ENCODE results near the gene WDR86. TPM values are rescaled to one million over a fixed set of nuclear protein-coding genes. Genes with fewer than 3 reads are reported as not detected.

WDR86 gene
- total RNA-seq, 4 donors from 2014 or later: 5.4 to 11.8 (median 9.6) TPM

GRCh38 chr7:151451156-151451555, 41.3 kb upstream of the WDR86 start:
- Histone ChIP-seq H3K4me3 (no peak overlapping the region), H3K27me3 (no peaks in the 10 kb centered on the region), H3K9me3 (no peaks in the 10 kb centered on the region), H3K36me3 (no peaks in the 10 kb centered on the region), H3K4me1 (peaks cover 6 to 14% (median 12%) of the 10 kb centered on the region in 4 donors), H3K27ac (replicated peaks in 1 of 4) (no peak overlapping the region)
- no peak for DNase-seq (ENCODE audit: extremely low spot score)
- WGBS: 91% methylated on average over 5 of the region's 5 CpGs
- intact Hi-C loops (cut with DNase I): no loop called here
- no peak for TF ChIP-seq CTCF (IDR thresholded peaks at IDR 0.05)
- TF ChIP-seq POLR2A (IDR thresholded peaks at IDR 0.05; ENCODE audit: low read depth): no peak
- no peak for TF ChIP-seq EP300 (IDR thresholded peaks at IDR 0.05)
- no peak for TF ChIP-seq POLR2AphosphoS5 (IDR thresholded peaks at IDR 0.05)

- no peak for TF ChIP-seq EP300 (IDR thresholded peaks at IDR 0.05)
- TF ChIP-seq CTCF (IDR thresholded peaks at IDR 0.05): no peak
- no peak for TF ChIP-seq POLR2AphosphoS5 (IDR thresholded peaks at IDR 0.05)
- no peak for TF ChIP-seq POLR2A (IDR thresholded peaks at IDR 0.05; ENCODE audit: low read depth)
- Histone ChIP-seq H3K4me1 (peaks cover 6 to 14% (median 12%) of the 10 kb centered on the region in 4 donors), H3K27ac (replicated peaks in 1 of 4) (no peak overlapping the region), H3K27me3 (no peaks in the 10 kb centered on the region), H3K9me3 (no peaks in the 10 kb centered on the region), H3K4me3 (no peak overlapping the region), H3K36me3 (no peaks in the 10 kb centered on the region)
- DNase-seq (ENCODE audit: extremely low spot score): no peak
- 87% methylated on average over 9 of the region's 9 CpGs for WGBS
- intact Hi-C loops (cut with DNase I): loop anchor here (5.0 kb wide), 1 partner anchor 133 kb away; no protein-coding TSS in a partner anchor
Observed at GRCh38 chr7:151449990-151450389, 40.2 kb upstream of the WDR86 start.

GRCh38 chr7:151448261-151449252, 38.7 kb upstream of the WDR86 start:
- no peaks in the 10 kb centered on the region for H3K9me3 ChIP-seq
- intact Hi-C loops (cut with DNase I): loop anchor here (1.0 to 5.0 kb wide), 2 partner anchors 80 to 131 kb away; no protein-coding TSS in a partner anchor

GRCh38 chr7:151447901-151448260, 38.0 kb upstream of the WDR86 start:
- TF ChIP-seq POLR2A (IDR thresholded peaks at IDR 0.05; ENCODE audit: low read depth) (no peak), POLR2AphosphoS5 (IDR thresholded peaks at IDR 0.05) (no peak), CTCF (IDR thresholded peaks at IDR 0.05) (no peak), EP300 (IDR thresholded peaks at IDR 0.05) (no peak)

More at GRCh38 chr7:151448261-151449252, 38.7 kb upstream of the WDR86 start:
- 17% methylated on average over 24 of the region's 61 CpGs for WGBS
- peak; percentile 96 for DNase-seq (ENCODE audit: extremely low spot score)
- Histone ChIP-seq H3K4me3 (peak overlapping the region; percentile 57 to 70 (median 63)), H3K27ac (replicated peaks in 1 of 4) (peak overlapping the region; percentile 70 to 78 (median 74)), H3K36me3 (no peaks in the 10 kb centered on the region), H3K4me1 (peaks cover 6 to 14% (median 12%) of the 10 kb centered on the region in 4 donors), H3K27me3 (no peaks in the 10 kb centered on the region)
- no peak for TF ChIP-seq EP300 (IDR thresholded peaks at IDR 0.05)
- peak in 1 of 2 donors; percentile 8 for TF ChIP-seq POLR2AphosphoS5 (IDR thresholded peaks at IDR 0.05)
- TF ChIP-seq POLR2A (IDR thresholded peaks at IDR 0.05; ENCODE audit: low read depth): no peak
- peak; percentile 81 to 83 (median 82) for TF ChIP-seq CTCF (IDR thresholded peaks at IDR 0.05)

More at GRCh38 chr7:151447901-151448260, 38.0 kb upstream of the WDR86 start:
- peak overlapping the region; percentile 57 to 70 (median 63) for H3K4me3 ChIP-seq
- no peaks in the 10 kb centered on the region for H3K9me3 ChIP-seq
- peak overlapping the region; percentile 70 to 78 (median 74) for H3K27ac ChIP-seq (replicated peaks in 1 of 4)
- intact Hi-C loops (cut with DNase I): loop anchor here (1.0 to 5.0 kb wide), 2 partner anchors 80 to 131 kb away; no protein-coding TSS in a partner anchor
- peaks cover 6 to 14% (median 12%) of the 10 kb centered on the region in 4 donors for H3K4me1 ChIP-seq
- no peaks in the 10 kb centered on the region for H3K27me3 ChIP-seq
- 77% methylated on average over 24 of the region's 26 CpGs for WGBS
- DNase-seq (ENCODE audit: extremely low spot score): no peak
- H3K36me3 ChIP-seq: no peaks in the 10 kb centered on the region

Measured in esophagus muscularis mucosa (tissue), 4 donors.